Peyer's patch (tissue), 4 donors: Measurements from ENCODE around the gene SLC23A2.

Source experiments
- POLR2A ChIP-seq, 2 donors: fragments of 450-650 bp; IDR thresholded peaks; one replicate each; pipeline ENCODE4 v1.5.1; 2017; ENCODE audit warnings: antibody characterized with exemption in 2 of 2, mild to moderate bottlenecking in 2 of 2, moderate library complexity in 2 of 2
- TF ChIP-seq, protein P1 (sequence below), 6 experiments: fragments of 450-650 bp in 4 of 6; fragments of 200-600 bp in 2 of 6; sonication (generic) in 1 of 6; IDR thresholded peaks; one replicate each; pipeline ENCODE4 v1.5.1; 2017 to 2019; ENCODE audit warnings: antibody characterized with exemption in 6 of 6, mild to moderate bottlenecking in 3 of 6, moderate library complexity in 1 of 6

DNA sequence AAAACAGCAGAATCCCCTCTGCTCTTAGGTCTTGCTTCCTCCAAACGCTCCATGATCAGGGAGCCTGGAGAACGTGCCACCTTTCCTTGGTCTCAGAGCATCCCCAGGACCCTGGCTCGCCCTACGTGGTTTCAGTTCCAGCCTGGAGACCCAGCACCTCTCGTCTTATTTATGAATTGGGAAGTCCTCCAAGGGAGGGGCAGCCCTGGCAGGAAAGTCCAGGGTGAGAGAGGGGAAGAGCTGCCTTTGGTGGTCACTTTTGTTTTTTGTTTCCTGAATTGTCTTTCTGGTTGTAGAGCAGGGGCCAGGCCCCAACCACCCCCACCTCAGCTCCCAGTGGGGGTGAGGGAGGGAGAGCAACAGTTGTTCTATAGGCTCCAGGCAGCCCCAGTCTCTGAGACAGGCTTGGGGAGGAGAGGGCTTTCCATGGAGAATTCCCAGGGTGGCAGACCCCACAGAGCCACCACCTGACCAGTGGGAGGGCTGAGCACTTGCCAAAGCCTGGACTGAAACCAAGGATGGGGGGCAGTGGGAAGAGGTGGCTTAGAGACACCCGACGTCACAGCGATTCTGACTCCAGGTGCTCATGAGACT lies 190.8 kb downstream of the SLC23A2 start:
- TF ChIP-seq, protein P1, sequence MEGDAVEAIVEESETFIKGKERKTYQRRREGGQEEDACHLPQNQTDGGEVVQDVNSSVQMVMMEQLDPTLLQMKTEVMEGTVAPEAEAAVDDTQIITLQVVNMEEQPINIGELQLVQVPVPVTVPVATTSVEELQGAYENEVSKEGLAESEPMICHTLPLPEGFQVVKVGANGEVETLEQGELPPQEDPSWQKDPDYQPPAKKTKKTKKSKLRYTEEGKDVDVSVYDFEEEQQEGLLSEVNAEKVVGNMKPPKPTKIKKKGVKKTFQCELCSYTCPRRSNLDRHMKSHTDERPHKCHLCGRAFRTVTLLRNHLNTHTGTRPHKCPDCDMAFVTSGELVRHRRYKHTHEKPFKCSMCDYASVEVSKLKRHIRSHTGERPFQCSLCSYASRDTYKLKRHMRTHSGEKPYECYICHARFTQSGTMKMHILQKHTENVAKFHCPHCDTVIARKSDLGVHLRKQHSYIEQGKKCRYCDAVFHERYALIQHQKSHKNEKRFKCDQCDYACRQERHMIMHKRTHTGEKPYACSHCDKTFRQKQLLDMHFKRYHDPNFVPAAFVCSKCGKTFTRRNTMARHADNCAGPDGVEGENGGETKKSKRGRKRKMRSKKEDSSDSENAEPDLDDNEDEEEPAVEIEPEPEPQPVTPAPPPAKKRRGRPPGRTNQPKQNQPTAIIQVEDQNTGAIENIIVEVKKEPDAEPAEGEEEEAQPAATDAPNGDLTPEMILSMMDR (IDR thresholded peaks at IDR 0.05): no peak
- TF ChIP-seq POLR2A (IDR thresholded peaks at IDR 0.05): no peak
